Ovary (tissue), 3 donors: Measurements from ENCODE around the gene ZNF385C.

ENCODE experiments used
- POLR2A ChIP-seq: fragments of 450-650 bp; IDR thresholded peaks from one replicate; pipeline ENCODE4 v1.6.1; 2017; ENCODE audit warnings: antibody characterized with exemption, mild to moderate bottlenecking, moderate library complexity
- TF ChIP-seq, protein P1 (sequence below), 3 donors: fragments of 450-650 bp in 2 of 3; fragments of 200-600 bp in 1 of 3; IDR thresholded peaks; one replicate each; pipeline versions ENCODE4 v1.5.1 to v1.8.0; 2016 to 2022; ENCODE audit warnings: antibody characterized with exemption in 3 of 3, mild to moderate bottlenecking in 1 of 3
- donor health status: DM: no; HTN: no; CAD: no.

DNA sequence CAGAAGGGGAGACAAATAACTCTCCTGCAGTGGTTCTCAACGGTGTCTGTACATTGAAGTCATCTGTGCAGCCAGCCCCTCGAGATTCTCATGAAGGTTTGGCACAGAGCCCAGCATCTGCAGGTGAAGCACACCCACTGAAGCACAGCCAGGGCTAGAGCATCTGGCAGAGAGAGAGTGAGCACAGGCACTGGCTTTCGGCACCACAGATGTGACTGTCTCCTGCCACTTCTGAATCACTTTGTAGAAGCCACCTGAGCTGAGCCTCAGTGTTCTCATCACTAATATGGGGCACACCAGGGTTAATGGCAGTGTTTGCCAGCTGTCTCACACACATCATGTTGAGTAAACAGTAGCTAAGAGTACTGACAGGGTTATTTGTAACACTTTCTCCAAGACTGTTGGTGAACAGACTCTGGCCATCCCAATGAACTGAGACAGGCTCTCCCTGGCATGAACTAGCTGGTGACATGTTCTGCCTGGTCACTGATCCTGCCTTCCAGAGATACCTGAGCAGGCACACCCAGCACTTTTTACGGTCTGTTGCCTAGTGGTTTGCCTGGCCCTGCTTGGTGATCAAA is 35.3 kb upstream of the ZNF385C start:
- TF ChIP-seq, protein P1, sequence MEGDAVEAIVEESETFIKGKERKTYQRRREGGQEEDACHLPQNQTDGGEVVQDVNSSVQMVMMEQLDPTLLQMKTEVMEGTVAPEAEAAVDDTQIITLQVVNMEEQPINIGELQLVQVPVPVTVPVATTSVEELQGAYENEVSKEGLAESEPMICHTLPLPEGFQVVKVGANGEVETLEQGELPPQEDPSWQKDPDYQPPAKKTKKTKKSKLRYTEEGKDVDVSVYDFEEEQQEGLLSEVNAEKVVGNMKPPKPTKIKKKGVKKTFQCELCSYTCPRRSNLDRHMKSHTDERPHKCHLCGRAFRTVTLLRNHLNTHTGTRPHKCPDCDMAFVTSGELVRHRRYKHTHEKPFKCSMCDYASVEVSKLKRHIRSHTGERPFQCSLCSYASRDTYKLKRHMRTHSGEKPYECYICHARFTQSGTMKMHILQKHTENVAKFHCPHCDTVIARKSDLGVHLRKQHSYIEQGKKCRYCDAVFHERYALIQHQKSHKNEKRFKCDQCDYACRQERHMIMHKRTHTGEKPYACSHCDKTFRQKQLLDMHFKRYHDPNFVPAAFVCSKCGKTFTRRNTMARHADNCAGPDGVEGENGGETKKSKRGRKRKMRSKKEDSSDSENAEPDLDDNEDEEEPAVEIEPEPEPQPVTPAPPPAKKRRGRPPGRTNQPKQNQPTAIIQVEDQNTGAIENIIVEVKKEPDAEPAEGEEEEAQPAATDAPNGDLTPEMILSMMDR (IDR thresholded peaks at IDR 0.05), result no peak
- no peak for TF ChIP-seq POLR2A
